DMS153 treated with DMSO at 0.1 percent for 48 hours (cell line): ENCODE results near the gene CD200.
A peak's percentile ranks its signal among the peaks of the same experiment; 100 is the strongest.

Experiments used
- DNase-seq: peaks from one replicate; lab custom pipeline; 2025; ENCODE audit not compliant: unreplicated experiment; lab: John Stamatoyannopoulos, UW

CD200 gene

GRCh38 chr3:112331851-112332250 is 1.1 kb upstream of the CD200 start:
- no peak for DNase-seq

DNA sequence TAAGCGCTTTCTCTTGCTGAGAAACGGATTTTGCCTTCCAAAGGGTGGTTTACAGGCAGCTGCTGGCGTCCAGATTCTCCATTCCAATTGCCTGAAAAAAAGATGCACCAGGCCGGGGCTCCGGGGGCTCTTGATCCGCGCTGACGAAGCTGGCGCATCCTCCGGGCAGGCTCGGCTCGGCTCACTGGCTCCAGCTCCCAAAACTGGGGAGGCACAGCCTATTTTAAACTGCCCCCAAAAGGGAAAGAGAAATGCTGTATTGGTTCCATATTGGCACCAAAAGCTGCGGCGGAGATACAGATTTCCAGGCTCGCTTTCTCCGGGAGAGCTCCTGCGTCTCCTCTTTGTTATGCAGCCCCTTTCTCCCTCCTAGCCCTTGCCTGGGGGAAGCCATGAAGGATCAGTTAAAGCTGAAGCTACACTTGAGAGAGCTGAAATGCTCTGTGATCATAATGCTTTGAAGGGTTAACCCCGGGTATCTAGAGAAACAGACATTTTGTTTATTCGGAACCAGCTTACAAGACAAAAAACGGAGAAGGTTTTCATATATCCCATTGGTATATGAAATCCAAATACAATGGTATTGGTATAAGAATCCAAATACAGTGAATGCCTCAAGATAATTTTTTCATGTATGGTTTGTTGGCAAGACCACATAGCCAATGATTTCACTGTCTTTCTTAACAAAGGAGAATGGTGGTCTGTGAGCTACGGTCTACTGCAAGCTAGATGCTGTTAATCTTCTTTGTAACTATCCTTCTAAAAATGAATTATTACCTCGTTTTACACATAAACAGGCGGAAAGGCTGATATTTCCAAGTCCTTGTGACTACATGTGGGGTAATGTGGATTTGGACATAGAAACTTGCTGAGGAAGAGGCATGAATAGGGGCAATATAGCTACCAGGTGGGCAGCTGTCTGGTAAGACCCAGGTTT is 693 bp downstream of the CD200 start:
- DNase-seq, result peak; percentile 45

GRCh38 chr3:112334691-112335433 is 1.9 kb downstream of the CD200 start:
- DNase-seq, result no peak

DNA sequence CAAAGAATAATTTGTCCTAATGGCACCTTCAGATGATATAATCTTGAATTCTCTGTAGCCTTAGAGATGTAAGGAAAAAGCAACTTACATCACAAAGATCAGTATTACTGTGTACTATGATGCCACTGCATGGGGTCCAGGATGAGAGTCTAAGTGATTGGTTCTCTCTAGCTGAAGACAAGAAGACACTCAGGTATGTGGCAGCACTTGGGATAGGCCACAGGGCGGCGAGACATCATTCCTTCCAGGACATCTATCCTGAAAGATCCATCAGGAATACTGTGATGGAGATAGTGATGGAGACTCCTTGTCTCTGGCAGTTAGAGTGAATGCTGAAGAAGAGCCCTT is 2.5 kb downstream of the CD200 start:
- DNase-seq, result no peak

DNA sequence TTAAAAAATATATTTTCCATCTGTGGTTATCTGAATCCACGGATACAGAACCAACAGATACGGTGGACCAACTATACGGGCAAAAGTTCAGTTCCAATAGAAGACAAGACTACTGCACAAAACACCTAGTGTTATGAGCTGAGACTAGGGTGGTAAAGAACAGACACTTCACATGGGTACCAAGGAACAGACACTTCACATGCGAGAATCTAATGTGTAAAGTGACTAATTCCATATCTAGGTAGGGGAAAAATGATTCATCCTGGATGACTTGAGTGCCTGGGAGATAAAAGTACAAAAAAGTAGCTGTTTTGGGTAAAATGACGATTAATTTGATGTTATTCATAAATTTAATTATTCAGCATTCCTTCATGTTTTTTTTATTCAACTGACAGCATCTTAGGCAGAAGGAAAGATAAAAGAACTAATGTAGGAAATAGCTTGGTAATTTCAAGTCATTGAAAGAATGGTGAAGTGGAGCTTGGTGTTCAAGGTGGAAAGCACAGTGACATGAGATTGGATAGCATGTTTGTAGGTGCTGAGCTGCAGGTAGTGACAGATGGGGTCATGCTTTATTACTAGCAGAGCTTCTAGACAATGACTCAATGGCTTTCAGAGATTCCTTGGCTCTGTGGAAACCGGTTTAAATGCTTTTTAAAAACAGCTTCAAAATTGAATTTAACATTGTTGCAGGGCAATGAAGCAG is 5.2 kb downstream of the CD200 start:
- DNase-seq, result no peak

DNA sequence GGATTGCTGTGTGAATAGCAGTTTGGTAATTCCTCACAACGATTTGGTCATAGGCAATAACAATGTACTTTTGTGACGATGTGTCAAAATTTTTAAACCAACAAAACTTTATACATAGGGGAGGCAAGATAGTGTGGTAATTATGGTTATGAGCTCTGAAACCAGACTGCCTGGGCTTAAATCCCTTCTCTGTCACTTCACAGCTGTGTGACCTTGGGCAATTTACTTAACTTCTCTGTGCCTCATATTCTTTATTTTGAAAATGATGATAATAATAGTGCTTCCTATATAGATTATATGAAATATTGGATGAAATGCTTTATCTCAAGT is 5.7 kb downstream of the CD200 start:
- no peak for DNase-seq

- no peak for DNase-seq
Measured at GRCh38 chr3:112339134-112339533, 6.2 kb downstream of the CD200 start.

DNA sequence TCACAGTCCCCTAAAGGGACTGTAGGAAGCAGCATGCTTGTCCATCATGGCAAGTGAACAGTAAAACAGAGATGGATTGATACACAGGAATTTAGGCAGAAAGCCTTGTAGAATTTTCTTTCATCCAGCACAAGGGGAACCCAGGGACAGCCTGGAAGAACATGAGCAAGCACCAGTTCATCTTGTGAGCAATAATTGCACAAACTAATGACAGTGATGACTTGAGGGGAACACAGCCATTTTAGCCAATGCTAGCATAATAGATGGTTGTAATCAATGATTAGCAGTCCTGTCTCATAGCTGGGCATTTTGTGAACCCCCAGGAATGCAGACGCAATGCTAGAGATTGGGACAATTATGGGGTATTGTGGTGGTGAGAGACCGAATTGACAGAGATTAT is 6.7 kb downstream of the CD200 start:
- DNase-seq, result no peak

DNA sequence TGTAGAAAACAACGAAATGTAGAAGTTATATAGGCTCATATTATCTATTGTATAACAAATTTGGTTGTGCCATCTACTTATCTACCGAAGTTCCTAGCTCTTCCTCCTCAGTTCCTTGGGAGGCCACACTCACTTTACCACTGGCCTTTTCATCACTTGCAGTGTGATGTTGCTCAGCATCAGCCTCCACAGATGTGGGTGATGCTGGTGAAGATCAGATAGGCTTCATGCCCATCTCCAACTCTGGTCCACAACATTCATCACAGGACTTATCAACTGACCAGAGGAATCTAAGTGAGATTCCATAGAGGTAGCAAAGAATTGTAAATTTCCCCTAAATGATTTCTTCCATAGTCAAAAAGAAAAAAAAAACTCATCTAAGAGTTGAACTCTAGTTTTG is 8.4 kb downstream of the CD200 start:
- no peak for DNase-seq

- DNase-seq, result no peak
Measured at GRCh38 chr3:112345681-112346080, 12.7 kb downstream of the CD200 start.

DNA sequence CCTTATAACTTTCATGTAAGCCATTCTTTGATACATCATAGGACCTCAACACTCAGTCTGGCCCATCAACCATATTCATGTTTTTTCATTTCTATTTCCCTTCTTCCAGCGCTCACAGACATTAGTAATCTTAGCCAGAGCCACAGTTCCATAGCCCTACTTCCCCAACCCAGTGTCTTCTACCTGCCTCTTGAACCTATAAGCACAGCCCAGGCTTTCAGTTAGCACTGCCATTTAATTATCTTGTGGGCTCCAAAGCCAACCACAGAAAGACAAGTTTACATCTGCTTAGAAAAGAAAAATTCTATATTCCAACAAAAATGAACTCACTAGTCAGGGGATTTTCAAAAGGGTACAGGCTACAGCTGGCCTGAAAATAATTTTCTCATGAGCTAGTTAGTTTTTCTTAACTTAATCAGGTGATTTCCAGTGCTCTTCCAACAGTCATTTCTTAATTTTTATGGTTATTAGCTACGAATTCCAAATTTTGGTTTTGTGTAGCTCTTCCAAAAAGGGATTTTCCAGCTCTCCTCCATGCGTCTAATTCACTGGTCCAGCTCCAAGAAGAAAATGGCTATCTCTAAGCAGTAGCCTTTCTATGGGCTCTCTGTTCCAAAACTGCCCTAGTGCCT is 13.7 kb downstream of the CD200 start:
- DNase-seq, result no peak

DNA sequence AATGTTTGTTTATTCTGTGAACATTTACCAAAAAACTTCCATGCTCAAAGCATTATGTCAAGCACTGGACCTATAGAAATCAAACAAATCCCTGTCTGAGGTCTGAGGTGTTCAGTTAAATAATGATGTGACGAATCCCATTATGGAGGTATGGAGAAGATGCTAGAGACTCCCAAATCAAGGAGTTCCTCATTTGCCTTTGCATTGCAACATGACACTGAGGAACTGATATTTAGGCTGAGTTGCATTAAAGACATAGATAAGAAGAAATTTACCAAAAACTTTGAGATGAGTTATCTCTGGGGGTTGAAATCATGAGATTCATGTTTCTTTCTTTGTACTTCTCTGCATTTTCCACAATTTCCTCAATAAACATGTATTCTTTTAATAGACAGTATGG is 16.0 kb downstream of the CD200 start:
- DNase-seq, result no peak

DNA sequence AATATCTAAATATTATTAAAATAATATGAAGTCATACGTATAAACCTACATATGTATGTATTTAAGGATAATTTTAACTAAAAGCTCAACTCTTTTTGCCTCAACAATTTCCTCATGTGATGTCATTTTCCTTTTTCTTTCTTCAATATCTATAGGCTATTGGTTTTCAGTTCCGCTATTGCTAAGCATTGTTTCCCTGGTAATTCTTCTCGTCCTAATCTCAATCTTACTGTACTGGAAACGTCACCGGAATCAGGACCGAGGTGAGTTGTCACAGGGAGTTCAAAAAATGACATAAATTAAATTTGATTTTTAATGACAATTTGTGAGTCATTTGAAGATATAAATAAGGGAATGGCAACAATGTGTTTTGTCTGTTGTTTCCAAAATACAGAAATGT is 16.6 kb downstream of the CD200 start:
- no peak for DNase-seq

DNA sequence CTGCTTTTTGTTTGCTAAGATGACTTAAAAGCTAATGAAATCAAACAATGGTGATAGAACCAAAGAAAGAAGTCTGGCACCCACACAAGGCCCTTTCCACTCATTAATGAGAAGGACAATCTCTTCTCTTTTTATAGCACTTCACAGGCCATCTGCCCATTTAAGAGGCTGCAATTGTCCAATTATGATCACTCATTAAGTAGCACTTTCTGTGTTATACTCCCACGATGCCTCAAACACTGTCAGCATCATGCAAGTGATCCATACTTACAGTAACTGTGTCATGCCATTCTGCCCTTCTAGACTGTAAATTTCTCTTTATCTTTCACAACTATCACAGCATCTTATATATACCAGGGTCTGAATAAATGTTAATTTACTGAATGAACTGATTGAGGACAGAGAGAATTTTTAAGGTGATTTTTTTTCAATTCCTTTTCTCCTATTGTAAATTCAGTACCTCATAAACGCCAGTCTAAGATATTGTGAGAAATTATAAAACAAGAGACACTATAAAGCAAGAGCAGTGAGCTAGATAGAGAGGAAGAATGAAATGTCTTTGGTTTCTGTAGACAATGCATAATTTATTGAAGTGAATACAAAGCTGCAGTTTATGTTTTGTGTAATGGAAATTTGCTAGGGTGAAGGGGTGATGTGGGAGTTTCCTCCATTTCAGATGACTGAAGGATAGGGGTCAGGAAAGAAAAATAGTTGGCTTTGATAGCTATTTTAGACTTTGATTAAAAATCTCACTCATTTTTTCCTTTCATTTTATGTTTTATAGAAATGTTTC is 17.3 kb downstream of the CD200 start:
- DNase-seq, result no peak

- DNase-seq, result no peak
Measured at GRCh38 chr3:112351036-112351435, 18.1 kb downstream of the CD200 start.

DNA sequence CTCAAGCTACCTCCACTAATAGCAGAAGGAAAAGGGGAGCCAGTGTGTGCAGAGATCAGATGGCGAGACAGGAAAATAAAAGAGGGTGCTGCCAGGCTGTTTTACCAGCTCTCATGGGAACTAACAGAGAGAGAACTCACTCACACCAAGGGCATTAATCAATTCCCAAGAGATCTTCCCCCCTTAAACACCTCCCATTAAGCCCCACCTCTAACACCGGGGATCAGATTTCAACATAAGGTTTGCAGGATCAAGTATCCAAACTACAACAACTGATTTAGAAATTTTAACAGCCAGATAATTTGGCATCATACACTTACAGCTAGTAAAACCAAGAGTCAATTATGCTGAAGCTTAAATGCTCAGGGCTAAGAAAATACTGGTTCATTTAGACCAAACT is 18.9 kb downstream of the CD200 start:
- peak; percentile 84 for DNase-seq

GRCh38 chr3:112352720-112353119 is 19.8 kb downstream of the CD200 start:
- no peak for DNase-seq

GRCh38 chr3:112353365-112353764 is 20.4 kb downstream of the CD200 start:
- no peak for DNase-seq

GRCh38 chr3:112354642-112355306 is 21.8 kb downstream of the CD200 start:
- no peak for DNase-seq

DNA sequence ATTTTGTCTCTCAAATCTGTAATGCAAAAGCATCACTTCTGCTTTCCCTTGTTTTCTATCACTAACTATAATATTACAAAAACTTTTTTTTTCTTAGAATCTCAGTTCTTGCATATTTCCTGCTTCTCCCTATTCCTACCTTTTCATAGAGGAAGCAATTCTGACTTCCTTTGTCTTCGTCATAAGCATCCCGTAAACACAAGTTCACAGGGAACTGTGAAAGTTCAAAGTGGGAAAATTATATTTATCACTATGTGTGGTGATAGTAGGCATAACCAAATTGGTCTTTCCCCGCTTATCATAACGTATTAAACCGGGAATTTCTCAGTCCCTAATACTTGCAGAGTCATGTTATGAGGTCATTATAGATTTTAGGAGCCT is 22.3 kb downstream of the CD200 start:
- no peak for DNase-seq
